ENCODE measurements around the gene FBXO2.

FBXO2 gene

GRCh38 chr1:11691302-11691914, 37.2 kb upstream of the FBXO2 start, which contains the start of gene DRAXIN:
DRAXIN (plus strand) TSS chr1:11691710; CDS start chr1:11706259, 14,549 bp downstream.
- DNase-seq (ENCODE audit: low read depth), result no peak
- no peak for TF ChIP-seq CTCF (conservative IDR thresholded peaks at IDR 0.05; ENCODE audit: low read depth, low read length)
- H3K4me3 ChIP-seq (ENCODE audit: low read depth, low read length), result no peak within 1 kb of the TSS

DNA sequence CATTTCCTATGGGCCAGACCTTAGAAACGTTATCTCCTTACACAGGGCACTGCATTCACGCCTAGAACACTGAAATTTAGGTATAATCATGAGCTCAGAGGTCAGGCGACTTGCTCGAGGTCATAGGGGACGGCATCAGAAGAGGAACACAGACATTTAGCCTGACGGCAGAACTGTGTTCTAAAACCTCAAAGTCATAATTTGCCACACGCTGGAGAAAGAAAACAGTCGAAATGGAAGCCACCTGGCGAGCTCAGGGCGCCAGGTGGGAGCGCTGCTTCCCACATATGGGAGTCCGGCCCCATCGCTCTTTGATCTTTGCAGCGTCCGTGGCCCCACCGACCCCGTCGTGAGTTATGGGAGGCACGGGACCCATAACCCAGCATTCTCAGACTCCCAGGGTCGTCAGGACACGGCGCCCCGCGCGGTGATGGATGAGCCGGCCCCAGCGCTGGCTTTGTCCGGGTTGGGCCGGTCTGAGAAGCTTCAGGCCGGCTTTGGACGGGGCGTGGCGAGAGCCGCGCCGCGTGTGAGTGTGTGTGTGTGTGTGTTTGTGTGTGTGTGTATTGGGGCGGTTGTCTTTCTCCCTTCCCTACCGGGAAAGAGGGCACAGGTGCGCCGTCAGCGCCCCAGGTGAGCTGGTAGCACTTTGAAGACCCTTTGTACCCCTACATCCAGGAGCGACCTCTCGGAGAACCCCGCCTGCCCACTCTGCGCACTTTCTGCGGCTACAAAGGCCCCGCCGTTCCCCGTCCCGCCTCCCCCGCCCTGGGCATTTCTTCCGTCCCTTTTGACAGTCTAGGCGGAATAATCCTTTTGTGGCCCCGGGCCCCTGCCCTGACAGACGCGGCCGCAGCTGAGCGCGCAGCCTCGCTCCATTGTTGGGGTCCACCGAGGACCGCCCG, 36.4 kb upstream of the FBXO2 start:
- H3K4me3 ChIP-seq (ENCODE audit: low read depth, low read length), result no peak overlapping the region
- no peak for TF ChIP-seq CTCF (conservative IDR thresholded peaks at IDR 0.05; ENCODE audit: low read depth, low read length)
- no peak for DNase-seq (ENCODE audit: low read depth)

- no peak overlapping the region for H3K4me3 ChIP-seq (ENCODE audit: low read depth, low read length)
- no peak for DNase-seq (ENCODE audit: low read depth)
- no peak for TF ChIP-seq CTCF (conservative IDR thresholded peaks at IDR 0.05; ENCODE audit: low read depth, low read length)
Observed at GRCh38 chr1:11688506-11688905, 34.3 kb upstream of the FBXO2 start.

DNA sequence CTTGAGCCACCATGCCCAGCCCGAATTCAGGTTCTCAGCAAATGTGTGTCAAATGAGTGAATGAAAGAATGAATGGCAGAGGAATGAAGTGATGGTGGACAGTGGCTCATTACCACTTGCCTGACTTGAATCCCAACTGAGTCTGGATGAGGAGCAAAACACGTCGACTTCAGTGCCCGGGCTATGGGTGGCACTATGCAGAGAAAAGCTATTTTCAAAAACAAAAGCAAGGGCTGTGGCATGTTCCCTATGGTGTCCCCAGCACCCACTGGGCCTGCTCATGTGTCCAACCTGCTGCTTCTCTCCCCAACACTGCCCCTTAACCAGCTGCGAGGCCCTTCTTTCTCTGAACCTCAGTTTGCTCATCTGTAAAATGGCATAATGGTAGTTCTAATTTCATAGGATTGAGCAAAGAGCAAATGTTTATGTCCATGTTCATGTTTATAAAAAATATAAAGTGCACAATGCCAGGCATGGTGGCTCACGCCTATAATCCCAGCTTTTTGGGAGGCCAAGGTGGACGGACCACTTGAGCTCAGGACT, 31.1 kb upstream of the FBXO2 start:
- DNase-seq (ENCODE audit: low read depth), result no peak
- TF ChIP-seq CTCF (conservative IDR thresholded peaks at IDR 0.05; ENCODE audit: low read depth, low read length), result no peak

GRCh38 chr1:11684070-11684469, 29.8 kb upstream of the FBXO2 start:
- H3K4me3 ChIP-seq (ENCODE audit: low read depth, low read length), result no peak overlapping the region
- TF ChIP-seq CTCF (conservative IDR thresholded peaks at IDR 0.05; ENCODE audit: low read depth, low read length), result no peak
- DNase-seq (ENCODE audit: low read depth), result no peak

More for the DNA sequence above, 31.1 kb upstream of the FBXO2 start:
- H3K4me3 ChIP-seq (ENCODE audit: low read depth, low read length), result no peak overlapping the region

DNA sequence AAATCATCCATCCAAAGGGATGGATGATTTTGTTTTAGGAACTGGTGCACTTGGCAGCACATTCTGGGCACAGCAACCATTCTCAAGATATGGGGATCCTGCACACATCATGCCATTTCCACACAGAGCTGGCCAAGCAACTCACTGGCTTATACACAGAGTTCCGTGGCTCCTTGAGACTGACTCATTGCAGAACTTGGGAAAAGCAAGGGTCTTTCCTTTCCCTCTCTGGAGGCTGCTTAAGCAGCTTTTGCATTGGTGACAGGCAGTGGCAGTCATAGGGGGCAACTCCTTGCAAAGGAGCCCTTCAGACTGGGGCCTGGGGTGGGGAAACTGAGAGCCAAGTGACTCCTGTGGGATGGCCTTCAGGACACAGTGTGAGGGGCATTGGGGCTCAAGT, 28.6 kb upstream of the FBXO2 start:
- no peak overlapping the region for H3K4me3 ChIP-seq (ENCODE audit: low read depth, low read length)
- no peak for TF ChIP-seq CTCF (conservative IDR thresholded peaks at IDR 0.05; ENCODE audit: low read depth, low read length)
- DNase-seq (ENCODE audit: low read depth), result no peak
